HG02885 (cell line): ENCODE data around the gene ZNF350.
"Not testable (repeated sequence)": the region's sequence is repeated elsewhere in the genome, so short reads cannot be mapped to it uniquely, and the experiment has no call there.

Source experiments
- ATAC-seq: cut with Tn5 transposase; IDR thresholded peaks from one replicate; pipeline ENCODE4 v1.9.1; 2021; ENCODE audit warnings: mild to moderate bottlenecking; ENCODE audit not compliant: unreplicated experiment, poor library complexity

The ZNF350 gene

GRCh38 chr19:51986309-51987291 is at the start of gene ZNF350:
ZNF350 (minus strand) TSS chr19:51986840; CDS start chr19:51974360, 12,480 bp downstream.
- ATAC-seq = peak; percentile 89

GRCh38 chr19:52034051-52034728 is 47.5 kb upstream of the ZNF350 start:
- ATAC-seq = no peak

- ATAC-seq = peak; percentile 30
Measured at GRCh38 chr19:52028780-52029123, 42.1 kb upstream of the ZNF350 start.

GRCh38 chr19:52028027-52028779 is 41.6 kb upstream of the ZNF350 start, which contains the start of gene ZNF614:
ZNF614 (minus strand) TSS chr19:52028379; CDS start chr19:52025745, 2,634 bp downstream.
- ATAC-seq = peak; percentile 87

- not testable (repeated sequence) for ATAC-seq
Measured at GRCh38 chr19:52026255-52026990, 39.8 kb upstream of the ZNF350 start.

GRCh38 chr19:52024478-52024877 is 37.8 kb upstream of the ZNF350 start:
- ATAC-seq = not testable (repeated sequence)

- ATAC-seq = no peak
Measured at GRCh38 chr19:52022193-52022592, 35.6 kb upstream of the ZNF350 start.

GRCh38 chr19:52020506-52020905 is 33.9 kb upstream of the ZNF350 start:
- ATAC-seq = no peak

GRCh38 chr19:52010674-52011073 is 24.0 kb upstream of the ZNF350 start:
- ATAC-seq = no peak

GRCh38 chr19:52007806-52008557 is 21.3 kb upstream of the ZNF350 start, which contains the start of gene ZNF615:
ZNF615 (minus strand) TSS chr19:52008211; CDS start chr19:52003711, 4,500 bp downstream.
- peak; percentile 77 for ATAC-seq

GRCh38 chr19:52007451-52007805 is 20.8 kb upstream of the ZNF350 start:
- no peak for ATAC-seq

- ATAC-seq = no peak
Measured at GRCh38 chr19:51994048-51994644, 7.5 kb upstream of the ZNF350 start.

GRCh38 chr19:51993422-51993821 is 6.8 kb upstream of the ZNF350 start:
- no peak for ATAC-seq

- no peak for ATAC-seq
Measured at GRCh38 chr19:51983361-51983760, 3.3 kb downstream of the ZNF350 start.

GRCh38 chr19:51980926-51981325 is 5.7 kb downstream of the ZNF350 start:
- not testable (repeated sequence) for ATAC-seq

GRCh38 chr19:51980116-51980736 is 6.4 kb downstream of the ZNF350 start:
- ATAC-seq = no peak

GRCh38 chr19:51978882-51979281 is 7.8 kb downstream of the ZNF350 start:
- no peak for ATAC-seq

- no peak for ATAC-seq
Measured at GRCh38 chr19:51977346-51977745, 9.3 kb downstream of the ZNF350 start.
